Endothelial cell (in vitro differentiated cells): ENCODE results near the gene PNLIPRP2. TPM values are rescaled to one million over a fixed set of nuclear protein-coding genes. Genes with fewer than 3 reads are reported as not detected.

ENCODE experiments used
- DNase-seq: peaks from one replicate; pipeline ENCODE4 v3.0.0; 2021; ENCODE audit warnings: low spot score
- H3K27ac Mint-ChIP-seq: one replicate; pipeline ENCODE4 v1.8.0; 2021; ENCODE audit warnings: mixed read lengths, inconsistent platforms; ENCODE audit not compliant: unreplicated experiment
- H3K27me3 Mint-ChIP-seq: one replicate; pipeline ENCODE4 v1.8.0; 2021; ENCODE audit warnings: mild to moderate bottlenecking, moderate library complexity, mixed read lengths, inconsistent platforms; ENCODE audit not compliant: unreplicated experiment
- H3K36me3 Mint-ChIP-seq: one replicate; pipeline ENCODE4 v1.8.0; 2021; ENCODE audit warnings: mild to moderate bottlenecking, low read depth, mixed read lengths, inconsistent platforms; ENCODE audit not compliant: unreplicated experiment
- H3K4me1 Mint-ChIP-seq: one replicate; pipeline ENCODE4 v1.8.0; 2021; ENCODE audit warnings: mild to moderate bottlenecking, mixed read lengths, inconsistent platforms; ENCODE audit not compliant: unreplicated experiment
- H3K4me3 Mint-ChIP-seq: one replicate; pipeline ENCODE4 v1.8.0; 2021; ENCODE audit warnings: mild to moderate bottlenecking, mixed read lengths, inconsistent platforms; ENCODE audit not compliant: unreplicated experiment
- H3K9me3 Mint-ChIP-seq: one replicate; pipeline ENCODE4 v1.8.0; 2021; ENCODE audit warnings: mixed read lengths, inconsistent platforms; ENCODE audit not compliant: unreplicated experiment
- total RNA-seq: library from RNA; stranded (reverse); fragmentation: NEBNext Ultra II Directional; extraction: Animal tissue kit (Norgen Biotek cat#: 25700); gene quantifications from one replicate; pipeline ENCODE4 v1.2.1, GENCODE V29; 2021; ENCODE audit not compliant: unreplicated experiment
- TF ChIP-seq, protein P1 (sequence below): fragments of 200-600 bp; sonication (generic); IDR thresholded peaks from one replicate; pipeline ENCODE4 v1.5.0; 2021; ENCODE audit warnings: antibody characterized with exemption; ENCODE audit not compliant: unreplicated experiment

The PNLIPRP2 gene
- total RNA-seq, 1 donor from 2014 or later = not detected

DNA sequence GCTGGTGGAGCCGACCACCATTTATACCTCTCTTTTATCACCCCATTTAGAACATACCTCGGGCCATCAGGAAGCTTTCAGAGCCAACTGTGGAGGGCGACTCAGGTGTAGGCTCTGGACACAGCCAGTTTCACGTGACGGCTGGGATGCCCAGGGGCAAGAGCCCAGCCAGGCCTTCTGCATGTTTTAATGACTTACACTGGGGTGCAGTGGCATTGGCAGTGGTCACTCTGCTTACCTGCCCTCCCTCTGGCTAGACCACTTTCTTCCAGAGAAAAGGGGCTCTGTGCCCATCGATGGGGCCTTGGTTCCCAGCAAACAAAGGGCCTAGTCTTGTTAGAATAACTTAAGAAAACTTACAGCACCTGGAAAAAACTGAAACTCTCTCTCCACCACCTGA, 50.0 kb downstream of the PNLIPRP2 start:
- H3K27me3 Mint-ChIP-seq = peaks cover 2% of the 10 kb centered on the region
- peak overlapping the region; percentile 86 for H3K4me3 Mint-ChIP-seq
- DNase-seq = no peak
- H3K36me3 Mint-ChIP-seq = peaks cover 6% of the 10 kb centered on the region
- peaks cover 12% of the 10 kb centered on the region for H3K4me1 Mint-ChIP-seq
- TF ChIP-seq, protein P1, sequence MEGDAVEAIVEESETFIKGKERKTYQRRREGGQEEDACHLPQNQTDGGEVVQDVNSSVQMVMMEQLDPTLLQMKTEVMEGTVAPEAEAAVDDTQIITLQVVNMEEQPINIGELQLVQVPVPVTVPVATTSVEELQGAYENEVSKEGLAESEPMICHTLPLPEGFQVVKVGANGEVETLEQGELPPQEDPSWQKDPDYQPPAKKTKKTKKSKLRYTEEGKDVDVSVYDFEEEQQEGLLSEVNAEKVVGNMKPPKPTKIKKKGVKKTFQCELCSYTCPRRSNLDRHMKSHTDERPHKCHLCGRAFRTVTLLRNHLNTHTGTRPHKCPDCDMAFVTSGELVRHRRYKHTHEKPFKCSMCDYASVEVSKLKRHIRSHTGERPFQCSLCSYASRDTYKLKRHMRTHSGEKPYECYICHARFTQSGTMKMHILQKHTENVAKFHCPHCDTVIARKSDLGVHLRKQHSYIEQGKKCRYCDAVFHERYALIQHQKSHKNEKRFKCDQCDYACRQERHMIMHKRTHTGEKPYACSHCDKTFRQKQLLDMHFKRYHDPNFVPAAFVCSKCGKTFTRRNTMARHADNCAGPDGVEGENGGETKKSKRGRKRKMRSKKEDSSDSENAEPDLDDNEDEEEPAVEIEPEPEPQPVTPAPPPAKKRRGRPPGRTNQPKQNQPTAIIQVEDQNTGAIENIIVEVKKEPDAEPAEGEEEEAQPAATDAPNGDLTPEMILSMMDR = no peak
- peak overlapping the region; percentile 61 for H3K27ac Mint-ChIP-seq
- H3K9me3 Mint-ChIP-seq = no peaks in the 10 kb centered on the region

DNA sequence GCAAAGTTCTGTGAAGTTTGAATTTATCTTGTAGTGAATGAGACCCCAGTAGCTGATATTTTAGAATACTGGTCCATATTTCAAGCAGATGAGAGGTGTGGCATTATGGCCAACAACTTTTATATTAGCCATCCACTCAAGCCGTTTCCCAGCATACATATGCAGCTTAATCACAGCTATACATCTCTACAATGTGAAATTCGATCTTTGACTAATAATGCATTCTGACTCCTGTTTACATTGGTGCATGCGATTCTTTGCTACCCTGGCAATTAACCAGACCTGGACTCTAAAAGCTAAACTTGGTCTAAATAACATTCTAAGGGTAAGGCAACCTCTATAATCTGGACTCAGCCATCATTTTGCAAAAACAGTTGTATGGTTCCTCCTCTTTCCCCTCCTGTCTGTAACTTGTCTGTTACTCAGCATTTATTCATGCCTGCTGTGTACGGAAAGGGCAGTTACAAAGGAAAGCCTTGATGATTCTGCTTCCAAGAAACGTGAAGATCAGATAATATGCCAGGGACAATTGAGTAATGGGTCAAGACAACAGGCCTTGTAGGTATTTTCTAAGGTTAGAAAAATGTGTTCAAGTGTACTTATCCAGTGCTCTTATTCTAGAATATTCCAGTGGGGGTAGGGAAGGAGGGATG, 50.6 kb downstream of the PNLIPRP2 start:
- peak overlapping the region; percentile 86 for H3K4me3 Mint-ChIP-seq
- H3K4me1 Mint-ChIP-seq = peaks cover 18% of the 10 kb centered on the region
- peaks cover 6% of the 10 kb centered on the region for H3K36me3 Mint-ChIP-seq
- no peak for DNase-seq
- H3K27me3 Mint-ChIP-seq = peaks cover 2% of the 10 kb centered on the region
- TF ChIP-seq, protein P1 = no peak
- no peak overlapping the region for H3K27ac Mint-ChIP-seq
- no peaks in the 10 kb centered on the region for H3K9me3 Mint-ChIP-seq

DNA sequence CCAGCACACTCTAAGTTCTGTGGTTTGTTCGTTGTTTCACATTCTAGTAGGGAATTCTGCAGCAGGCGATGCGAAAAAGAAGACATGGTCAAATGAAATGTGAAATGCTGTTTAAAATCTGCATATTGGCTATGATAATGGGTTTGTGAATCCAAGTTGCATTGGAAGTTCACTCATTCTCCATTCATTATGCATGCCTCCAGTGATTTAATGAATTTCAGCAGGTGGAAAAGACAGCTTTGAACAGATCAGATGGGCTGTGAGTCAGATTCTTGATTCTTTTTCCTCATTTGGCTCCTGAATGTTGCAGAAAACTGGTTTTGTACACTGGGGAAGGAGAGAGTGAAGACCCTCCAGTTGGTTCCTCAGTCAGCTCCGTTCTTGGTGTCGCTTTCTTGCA, 52.1 kb downstream of the PNLIPRP2 start:
- H3K4me3 Mint-ChIP-seq = no peak overlapping the region
- H3K9me3 Mint-ChIP-seq = no peaks in the 10 kb centered on the region

DNA sequence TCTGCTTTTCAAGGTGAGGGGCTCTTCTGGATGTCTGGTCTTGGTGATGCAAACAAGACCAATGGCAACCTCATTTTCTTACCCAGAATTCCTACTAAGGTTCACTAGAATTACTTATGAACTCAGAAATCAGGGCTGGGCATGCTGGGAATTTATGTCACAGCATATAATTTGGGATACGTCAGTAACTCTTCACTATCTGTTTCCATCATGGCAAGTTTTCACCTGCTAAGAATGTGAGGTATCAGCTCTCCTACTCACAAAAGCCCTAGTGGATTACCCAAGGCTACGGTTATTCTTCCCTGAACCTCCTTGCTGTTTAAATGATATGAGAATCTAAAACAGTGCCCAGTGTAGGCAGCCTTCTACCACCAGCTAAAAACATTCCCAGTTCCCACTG, 53.1 kb downstream of the PNLIPRP2 start:
- H3K4me1 Mint-ChIP-seq = peaks cover 18% of the 10 kb centered on the region
- no peaks in the 10 kb centered on the region for H3K9me3 Mint-ChIP-seq
- peaks cover 2% of the 10 kb centered on the region for H3K27me3 Mint-ChIP-seq
- no peaks in the 10 kb centered on the region for H3K36me3 Mint-ChIP-seq
- no peak overlapping the region for H3K27ac Mint-ChIP-seq
- TF ChIP-seq, protein P1 = no peak
- no peak for DNase-seq
- no peak overlapping the region for H3K4me3 Mint-ChIP-seq

More for the DNA sequence above, 52.1 kb downstream of the PNLIPRP2 start:
- H3K27ac Mint-ChIP-seq = no peak overlapping the region
- peaks cover 18% of the 10 kb centered on the region for H3K4me1 Mint-ChIP-seq
- TF ChIP-seq, protein P1 = no peak
- H3K36me3 Mint-ChIP-seq = no peaks in the 10 kb centered on the region
- H3K27me3 Mint-ChIP-seq = peaks cover 2% of the 10 kb centered on the region
- DNase-seq = no peak

DNA sequence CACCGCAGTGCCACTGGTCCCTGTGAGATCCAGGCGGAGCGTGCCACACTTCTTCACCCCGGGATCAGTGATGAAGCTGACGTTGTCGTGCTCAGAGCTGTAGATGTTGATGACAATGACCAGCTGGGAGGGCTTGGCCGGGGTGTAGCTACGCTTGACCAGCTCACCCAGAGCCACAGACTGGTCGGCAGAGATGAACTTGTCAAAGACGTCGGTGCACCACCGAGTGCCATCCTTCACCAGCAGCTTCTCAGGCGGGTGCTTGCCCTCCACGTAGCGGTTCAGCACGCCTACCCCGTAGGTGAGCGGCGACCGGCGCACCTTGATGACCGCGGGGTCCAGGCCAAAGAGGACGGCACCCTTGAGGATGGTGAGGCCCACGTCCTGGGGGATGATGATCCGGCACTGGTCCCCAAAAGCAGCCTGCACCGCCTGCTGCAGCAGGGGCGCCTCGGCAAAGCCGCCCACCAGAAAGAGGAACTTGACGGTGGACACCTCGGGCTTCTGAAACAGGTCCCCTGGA, 54.2 kb downstream of the PNLIPRP2 start:
- Mint-ChIP-seq H3K27me3 (peaks cover 2% of the 10 kb centered on the region), H3K9me3 (no peaks in the 10 kb centered on the region), H3K4me3 (no peak overlapping the region), H3K36me3 (no peaks in the 10 kb centered on the region), H3K4me1 (peaks cover 12% of the 10 kb centered on the region), H3K27ac (no peak overlapping the region)
- DNase-seq = no peak
- TF ChIP-seq, protein P1 = no peak
